Measurements from ENCODE around the gene CRIP3.
"Not testable (repeated sequence)": the region's sequence is repeated elsewhere in the genome, so short reads cannot be mapped to it uniquely, and the experiment has no call there.

Gene CRIP3

GRCh38 chr6:43308101-43308989 lies at the start of gene CRIP3:
Gene CRIP3, minus strand, starts transcription at chr6:43308826. Its CDS starts 34 bp downstream, at chr6:43308792.
- peak; percentile 34 to 48 for DNase-seq (ENCODE audit: low read depth in 2 of 2)

- no peak for DNase-seq (ENCODE audit: low read depth in 2 of 2)
Observed at GRCh38 chr6:43355862-43356590, 47.4 kb upstream of the CRIP3 start.

- DNase-seq (ENCODE audit: low read depth in 2 of 2) = not testable (repeated sequence)
Observed at GRCh38 chr6:43351951-43352350, 43.3 kb upstream of the CRIP3 start.

- no peak for DNase-seq (ENCODE audit: low read depth in 2 of 2)
Observed at GRCh38 chr6:43347444-43347843, 38.8 kb upstream of the CRIP3 start.

- no peak for DNase-seq (ENCODE audit: low read depth in 2 of 2)
Observed at GRCh38 chr6:43347021-43347420, 38.4 kb upstream of the CRIP3 start.

GRCh38 chr6:43346243-43346642 lies 37.6 kb upstream of the CRIP3 start:
- DNase-seq (ENCODE audit: low read depth in 2 of 2) = not testable (repeated sequence)

- DNase-seq (ENCODE audit: low read depth in 2 of 2) = no peak
Observed at GRCh38 chr6:43339168-43339567, 30.5 kb upstream of the CRIP3 start.

- DNase-seq (ENCODE audit: low read depth in 2 of 2) = no peak
Observed at GRCh38 chr6:43338243-43338642, 29.6 kb upstream of the CRIP3 start.

GRCh38 chr6:43336382-43336781 lies 27.8 kb upstream of the CRIP3 start:
- DNase-seq (ENCODE audit: low read depth in 2 of 2) = no peak

GRCh38 chr6:43335469-43335868 lies 26.8 kb upstream of the CRIP3 start:
- no peak for DNase-seq (ENCODE audit: low read depth in 2 of 2)

- DNase-seq (ENCODE audit: low read depth in 2 of 2) = no peak
Observed at GRCh38 chr6:43334466-43335095, 26.0 kb upstream of the CRIP3 start.

GRCh38 chr6:43331891-43332290 lies 23.3 kb upstream of the CRIP3 start:
- DNase-seq (ENCODE audit: low read depth in 2 of 2) = no peak

- no peak for DNase-seq (ENCODE audit: low read depth in 2 of 2)
Observed at GRCh38 chr6:43331470-43331869, 22.8 kb upstream of the CRIP3 start.

- no peak for DNase-seq (ENCODE audit: low read depth in 2 of 2)
Observed at GRCh38 chr6:43328528-43328927, 19.9 kb upstream of the CRIP3 start.

- no peak for DNase-seq (ENCODE audit: low read depth in 2 of 2)
Observed at GRCh38 chr6:43325876-43326275, 17.2 kb upstream of the CRIP3 start.

GRCh38 chr6:43318011-43318410 lies 9.4 kb upstream of the CRIP3 start:
- DNase-seq (ENCODE audit: low read depth in 2 of 2) = no peak

- no peak for DNase-seq (ENCODE audit: low read depth in 2 of 2)
Observed at GRCh38 chr6:43313813-43314212, 5.2 kb upstream of the CRIP3 start.

GRCh38 chr6:43311666-43312065 lies 3.0 kb upstream of the CRIP3 start:
- DNase-seq (ENCODE audit: low read depth in 2 of 2) = no peak

- DNase-seq (ENCODE audit: low read depth in 2 of 2) = no peak
Observed at GRCh38 chr6:43310624-43311023, 2.0 kb upstream of the CRIP3 start.

GRCh38 chr6:43310134-43310533 lies 1.5 kb upstream of the CRIP3 start:
- DNase-seq (ENCODE audit: low read depth in 2 of 2) = no peak

GRCh38 chr6:43308990-43309477 lies 408 bp upstream of the CRIP3 start:
- no peak for DNase-seq (ENCODE audit: low read depth in 2 of 2)

GRCh38 chr6:43307451-43308100 lies 1.1 kb downstream of the CRIP3 start:
- DNase-seq (ENCODE audit: low read depth in 2 of 2) = no peak
